SK-N-SH (cell line): ENCODE results near the gene DUSP3. TPM values are rescaled to one million over a fixed set of nuclear protein-coding genes. Genes with fewer than 3 reads are reported as not detected.

ENCODE experiments used
- CTCF ChIA-PET: fragments of 300-600, 350-600 bp; formaldehyde crosslinking; extraction: SDS; loops from one replicate; lab custom pipeline; 2021; lab: Yijun Ruan, JAX
- POLR2A ChIA-PET: fragments of 350-600 bp; sonication (Branson Sonifier 250); formaldehyde crosslinking; extraction: SDS; loops from one replicate; lab custom pipeline; 2020; ENCODE audit warnings: antibody characterized with exemption, inconsistent platforms; lab: Yijun Ruan, JAX
- DNase-seq: peaks from one replicate; pipeline ENCODE4 v3.0.0; 2012
- H2AFZ ChIP-seq: fragments of 200-600 bp; sonication (generic); 2 replicates; pipeline ENCODE4 v1.8.1; 2016; ENCODE audit warnings: antibody characterized with exemption, mild to moderate bottlenecking, low read depth
- H3F3A ChIP-seq: fragments of 200-600 bp; sonication (generic); replicated peaks from 2 replicates; pipeline ENCODE3; 2016; ENCODE audit warnings: antibody characterized with exemption, mild to moderate bottlenecking; ENCODE audit not compliant: insufficient read depth
- H3K27ac ChIP-seq, 2 experiments: fragments of 200-500 bp in 1 of 2; fragments of 200-600 bp in 1 of 2; sonication (Bioruptor generic) in 1 of 2; sonication (generic), shearing (Covaris generic) in 1 of 2; 2 replicates each; pipeline versions ENCODE4 v1.5.1 to v1.6.1; 2014 to 2016; ENCODE audit warnings: low read depth in 2 of 2, inconsistent platforms in 1 of 2, low read length in 1 of 2, mild to moderate bottlenecking in 1 of 2, mixed read lengths in 1 of 2
- H3K27me3 ChIP-seq: fragments of 200-600 bp; sonication (generic), shearing (Covaris generic); 2 replicates; pipeline ENCODE4 v1.6.1; 2016; ENCODE audit warnings: mixed run types; ENCODE audit not compliant: insufficient read depth
- H3K36me3 ChIP-seq, 2 experiments: fragments of 200-500 bp in 1 of 2; fragments of 200-600 bp in 1 of 2; sonication (Bioruptor generic) in 1 of 2; sonication (generic) in 1 of 2; replicated peaks in 1 of 2; 2 replicates each; pipeline versions ENCODE3 to v1.5.1; 2014 to 2016; ENCODE audit warnings: low read length in 1 of 2, mild to moderate bottlenecking in 1 of 2; ENCODE audit not compliant: insufficient read depth in 2 of 2, control insufficient read depth in 1 of 2
- H3K4me1 ChIP-seq, 2 experiments: fragments of 200-500 bp in 1 of 2; fragments of 200-600 bp in 1 of 2; sonication (Bioruptor generic) in 1 of 2; sonication (generic), shearing (Covaris generic) in 1 of 2; 2 replicates each; pipeline versions ENCODE4 v1.5.1 to v1.6.1; 2014 to 2016; ENCODE audit warnings: low read depth in 1 of 2, low read length in 1 of 2, mixed run types in 1 of 2; ENCODE audit not compliant: insufficient read depth in 2 of 2, control insufficient read depth in 1 of 2
- H3K4me2 ChIP-seq: fragments of 200-600 bp; sonication (generic), shearing (Covaris generic); 2 replicates; pipeline ENCODE4 v1.6.1; 2017; ENCODE audit warnings: mixed run types
- H3K4me3 ChIP-seq, 2 experiments: fragments of 200-500 bp in 1 of 2; fragments of 200-600 bp in 1 of 2; sonication (Bioruptor generic) in 1 of 2; sonication (generic), shearing (Covaris generic) in 1 of 2; 2 replicates each; pipeline versions ENCODE4 v1.5.1 to v1.8.1; 2014 to 2016; ENCODE audit warnings: low read depth in 2 of 2, inconsistent platforms in 1 of 2, low read length in 1 of 2, mild to moderate bottlenecking in 1 of 2, mixed read lengths in 1 of 2, moderate library complexity in 1 of 2
- H3K79me2 ChIP-seq: fragments of 200-600 bp; sonication (generic); 2 replicates; pipeline ENCODE4 v1.8.1; 2017; ENCODE audit warnings: mild to moderate bottlenecking; ENCODE audit not compliant: insufficient read depth
- H3K9ac ChIP-seq: fragments of 200-600 bp; sonication (generic); 2 replicates; pipeline ENCODE4 v1.6.1; 2017; ENCODE audit warnings: mixed run types
- H3K9me2 ChIP-seq: fragments of 200-600 bp; sonication (generic); 2 replicates; pipeline ENCODE4 v1.6.1; 2017; ENCODE audit warnings: mixed run types
- H3K9me3 ChIP-seq: fragments of 200-600 bp; sonication (generic); 2 replicates; pipeline ENCODE4 v1.6.1; 2017; ENCODE audit warnings: mixed run types, mild to moderate bottlenecking, moderate library complexity
- H4K20me1 ChIP-seq: fragments of 200-600 bp; sonication (generic); 2 replicates; pipeline ENCODE4 v1.6.1; 2017; ENCODE audit warnings: mild to moderate bottlenecking, mixed run types; ENCODE audit not compliant: insufficient read depth
- CHD2 ChIP-seq: fragments of 150-350 bp; IDR thresholded peaks from 2 replicates; pipeline ENCODE4 v1.6.1; 2018; ENCODE audit warnings: low read length; ENCODE audit not compliant: partially characterized antibody
- CTCF ChIP-seq: fragments of 200-600 bp; sonication (generic); IDR thresholded peaks from 2 replicates; pipeline ENCODE4 v1.6.1; 2017; ENCODE audit warnings: antibody characterized with exemption, mild to moderate bottlenecking, moderate library complexity
- ELF1 ChIP-seq: IDR thresholded peaks from 2 replicates; pipeline ENCODE4 v1.4.0; 2012
- EP300 ChIP-seq, 2 experiments: IDR thresholded peaks; 2 replicates each; pipeline versions ENCODE4 v1.4.0 to v1.6.1; 2012; ENCODE audit warnings: borderline replicate concordance in 1 of 2, low read depth in 1 of 2, low read length in 1 of 2
- EZH2phosphoT487 ChIP-seq: fragments of 200-600 bp; sonication (generic); IDR thresholded peaks from 2 replicates; pipeline ENCODE4 v1.6.1; 2017; ENCODE audit warnings: low read depth, mixed run types, mild to moderate bottlenecking, antibody characterized with exemption, moderate library complexity, borderline replicate concordance
- FOSL2 ChIP-seq: IDR thresholded peaks from 2 replicates; pipeline ENCODE4 v1.4.0; 2012; ENCODE audit warnings: low read depth, mild to moderate bottlenecking, moderate library complexity, borderline replicate concordance
- FOXJ3 ChIP-seq: sonication (generic); formaldehyde crosslinking; IDR thresholded peaks from 2 replicates; pipeline ENCODE4 v1.5.1; 2020; ENCODE audit warnings: mild to moderate bottlenecking, missing genetic modification reagents
- GABPA ChIP-seq: IDR thresholded peaks from 2 replicates; pipeline ENCODE4 v1.4.0; 2012; ENCODE audit warnings: low read depth, mild to moderate bottlenecking
- JUND ChIP-seq: IDR thresholded peaks from 2 replicates; pipeline ENCODE4 v1.4.0; 2012
- NFIC ChIP-seq: IDR thresholded peaks from 2 replicates; pipeline ENCODE4 v1.4.0; 2012; ENCODE audit warnings: borderline replicate concordance
- RAD21 ChIP-seq: IDR thresholded peaks from 2 replicates; pipeline ENCODE4 v1.6.1; 2012; ENCODE audit warnings: mild to moderate bottlenecking, low read length
- RCOR1 ChIP-seq: fragments of 150-350 bp; IDR thresholded peaks from 2 replicates; pipeline ENCODE4 v1.6.1; 2017; ENCODE audit warnings: antibody characterized with exemption, low read length
- RXRA ChIP-seq: IDR thresholded peaks from 2 replicates; pipeline ENCODE4 v1.4.0; 2012; ENCODE audit warnings: low read depth, mild to moderate bottlenecking, borderline replicate concordance
- SIN3A ChIP-seq: IDR thresholded peaks from 2 replicates; pipeline ENCODE4 v1.6.1; 2012; ENCODE audit warnings: low read depth, mild to moderate bottlenecking, low read length, moderate library complexity, borderline replicate concordance
- SMC3 ChIP-seq: IDR thresholded peaks from 2 replicates; pipeline ENCODE4 v1.6.1; 2012; ENCODE audit warnings: low read depth, low read length, improper control_type of control experiment
- TCF12 ChIP-seq: IDR thresholded peaks from 2 replicates; pipeline ENCODE4 v1.4.0; 2012
- TEAD4 ChIP-seq: IDR thresholded peaks from 2 replicates; pipeline ENCODE4 v1.4.0; 2012; ENCODE audit warnings: mild to moderate bottlenecking, borderline replicate concordance; ENCODE audit not compliant: insufficient read depth
- USF1 ChIP-seq: IDR thresholded peaks from 2 replicates; pipeline ENCODE4 v1.4.0; 2012; ENCODE audit warnings: low read depth, borderline replicate concordance
- WGBS: methylation state at CpG from one replicate; pipeline ENCODE4 v1.1.6; 2017; ENCODE audit warnings: low lambda C conversion rate; 5-methylcytosine and 5-hydroxymethylcytosine counted together
- polyA plus RNA-seq, 3 experiments: library from polyadenylated mRNA; depleted of rRNA; stranded (reverse); fragments of >200 nt; gene quantifications; 2 replicates each; pipeline ENCODE4 v1.2.3, GENCODE V29; 2012

The DUSP3 gene
- polyA plus RNA-seq, 1 of the 3 experiments (the other 2 are of a cell fraction): 31.5 TPM

GRCh38 chr17:43723697-43724359 lies 54.9 kb downstream of the DUSP3 start:
- Histone ChIP-seq H3K4me2 (no peak overlapping the region), H3K79me2 (no peaks in the 10 kb centered on the region), H3K9me2 (no peaks in the 10 kb centered on the region), H3K4me1 (peaks cover 4 to 5% of the 10 kb centered on the region in 2 experiments; a peak in 2 of 4 replicates), H3K27ac (0 out of 4 replicates have a peak overlapping the region, but pooled peaks of 1 of the 2 experiments have one; percentile 15), H4K20me1 (no peaks in the 10 kb centered on the region), H2AFZ (0 out of 2 replicates have a peak overlapping the region, but pooled peaks have one; percentile 8), H3K9ac (no peak overlapping the region), H3K9me3 (no peaks in the 10 kb centered on the region), H3K4me3 (no peak overlapping the region), H3K36me3 (no peaks in the 10 kb centered on the region), H3K27me3 (no peaks in the 10 kb centered on the region), H3F3A (no peaks in the 10 kb centered on the region)
- ChIA-PET CTCF (interaction anchor here (0.8 to 6.2 kb wide), 4 partner anchors 9 to 51 kb away, joined by 3 to 32 read pairs (median 8); partner anchors contain the start of gene SOST), POLR2A (no interaction called here)
- TF ChIP-seq FOSL2: peak; percentile 56; the same call in 1 of the 2 replicates
- no peak for TF ChIP-seq EP300 (IDR thresholded peaks at IDR 0.05; ENCODE audit: borderline replicate concordance in 1 of 2, low read depth in 1 of 2, low read length in 1 of 2)
- peak; percentile 58; the same call in 1 of the 2 replicates for TF ChIP-seq JUND
- peak; percentile 34; the same call in 1 of the 2 replicates for TF ChIP-seq NFIC
- TF ChIP-seq TCF12: peak; percentile 6; the same call in 1 of the 2 replicates
- TF ChIP-seq TEAD4: no peak
- no peak for TF ChIP-seq SMC3
- WGBS: 68% methylated on average over 4 of the region's 6 CpGs
- DNase-seq: no peak

GRCh38 chr17:43722870-43723665 lies 55.7 kb downstream of the DUSP3 start:
- POLR2A ChIA-PET: interaction anchor here (0.6 kb wide), 1 partner anchor 10 kb away, joined by 3 read pairs; no protein-coding TSS in a partner anchor
- no peak overlapping the region for H3K4me3 ChIP-seq
- H3K79me2 ChIP-seq: no peaks in the 10 kb centered on the region
- no peak overlapping the region for H3K9ac ChIP-seq
- no peaks in the 10 kb centered on the region for H3K9me3 ChIP-seq
- no peaks in the 10 kb centered on the region for H4K20me1 ChIP-seq
- no peaks in the 10 kb centered on the region for H3K9me2 ChIP-seq
- no peaks in the 10 kb centered on the region for H3K36me3 ChIP-seq
- no peak overlapping the region for H2AFZ ChIP-seq
- 93% methylated on average over 8 of the region's 8 CpGs for WGBS
- no peak overlapping the region for H3K27ac ChIP-seq
- no peaks in the 10 kb centered on the region for H3K27me3 ChIP-seq
- H3K4me2 ChIP-seq: no peak overlapping the region
- CTCF ChIA-PET: interaction anchor here (1.3 to 6.2 kb wide), 4 partner anchors 8 to 37 kb away, joined by 3 to 32 read pairs (median 8); no protein-coding TSS in a partner anchor
- TF ChIP-seq EP300 (IDR thresholded peaks at IDR 0.05; ENCODE audit: borderline replicate concordance in 1 of 2, low read depth in 1 of 2, low read length in 1 of 2) (no peak), USF1 (no peak), FOSL2 (no peak), SIN3A (no peak), CTCF (no peak), NFIC (no peak), GABPA (no peak), EZH2phosphoT487 (no peak), CHD2 (no peak), RCOR1 (no peak), RAD21 (no peak), RXRA (no peak), ELF1 (no peak), FOXJ3 (no peak), SMC3 (no peak), TCF12 (no peak)
- peaks cover 4 to 5% of the 10 kb centered on the region in 2 experiments; a peak in 2 of 4 replicates for H3K4me1 ChIP-seq
- H3F3A ChIP-seq: peaks cover 7% of the 10 kb centered on the region
- DNase-seq: no peak
